Neuronal stem cell (in vitro differentiated cells): ENCODE results near the gene CACNG4.

Source experiments
- DNase-seq: peaks from one replicate; pipeline ENCODE4 v3.0.0-alpha.2; 2013; ENCODE audit warnings: low spot score
- H2AFZ ChIP-seq: one replicate; pipeline ENCODE4 v1.6.1; 2013; ENCODE audit warnings: mild to moderate bottlenecking, low read length, inconsistent platforms
- H2AK5ac ChIP-seq: 2 replicates; pipeline ENCODE4 v1.6.1; 2013; ENCODE audit warnings: low read depth, mild to moderate bottlenecking, inconsistent platforms, low read length, moderate library complexity, mixed read lengths
- H2BK120ac ChIP-seq: 2 replicates; pipeline ENCODE4 v1.6.1; 2013; ENCODE audit warnings: low read depth, mild to moderate bottlenecking, inconsistent platforms, low read length, moderate library complexity, mixed read lengths
- H2BK12ac ChIP-seq: one replicate; pipeline ENCODE4 v1.6.1; 2013; ENCODE audit warnings: low read length, inconsistent platforms
- H2BK15ac ChIP-seq: 2 replicates; pipeline ENCODE4 v1.6.1; 2013; ENCODE audit warnings: mild to moderate bottlenecking, low read length, inconsistent platforms, mixed read lengths
- H2BK5ac ChIP-seq: one replicate; pipeline ENCODE4 v1.6.1; 2013; ENCODE audit warnings: inconsistent platforms, mild to moderate bottlenecking, low read length, moderate library complexity
- H3K14ac ChIP-seq: one replicate; pipeline ENCODE4 v1.6.1; 2013; ENCODE audit warnings: low read length, inconsistent platforms
- H3K18ac ChIP-seq: 2 replicates; pipeline ENCODE4 v1.6.1; 2013; ENCODE audit warnings: low read length, inconsistent platforms
- H3K23ac ChIP-seq: 2 replicates; pipeline ENCODE4 v1.6.1; 2013; ENCODE audit warnings: low read depth, mild to moderate bottlenecking, mixed read lengths, low read length, inconsistent platforms; ENCODE audit not compliant: poor library complexity
- H3K27ac ChIP-seq: replicated peaks from 3 replicates; pipeline ENCODE4 v1.5.1; 2013; ENCODE audit warnings: low read length, inconsistent platforms
- H3K27me3 ChIP-seq, 3 experiments: 2 replicates each; pipeline ENCODE4 v1.6.1; 2013; ENCODE audit warnings: low read length in 3 of 3, mild to moderate bottlenecking in 2 of 3, inconsistent platforms in 1 of 3, low read depth in 1 of 3, mixed read lengths in 1 of 3, moderate library complexity in 1 of 3; ENCODE audit not compliant: control insufficient read depth in 3 of 3, insufficient read depth in 3 of 3
- H3K36me3 ChIP-seq, 2 donors: replicated peaks in 1 of 2; 2 replicates each; pipeline ENCODE4 v1.6.1; 2013; ENCODE audit warnings: low read length in 2 of 2; ENCODE audit not compliant: control insufficient read depth in 2 of 2, insufficient read depth in 2 of 2
- H3K4ac ChIP-seq: 2 replicates; pipeline ENCODE4 v1.6.1; 2013; ENCODE audit warnings: inconsistent platforms, mild to moderate bottlenecking, low read length, moderate library complexity
- H3K4me1 ChIP-seq, 2 donors: 1 replicate in 1 of 2; 2 replicates in 1 of 2; pipeline ENCODE4 v1.6.1; 2013; ENCODE audit warnings: low read length in 2 of 2, low read depth in 1 of 2; ENCODE audit not compliant: control insufficient read depth in 2 of 2, insufficient read depth in 1 of 2
- H3K4me2 ChIP-seq: one replicate; pipeline ENCODE4 v1.6.1; 2013; ENCODE audit warnings: mild to moderate bottlenecking, low read length, inconsistent platforms; ENCODE audit not compliant: insufficient read depth, poor library complexity, severe bottlenecking
- H3K4me3 ChIP-seq, 2 donors: 2 replicates each; pipeline ENCODE4 v1.5.1; 2013; ENCODE audit warnings: low read length in 2 of 2, mild to moderate bottlenecking in 2 of 2, inconsistent platforms in 1 of 2, moderate library complexity in 1 of 2
- H3K79me1 ChIP-seq: one replicate; pipeline ENCODE4 v1.6.1; 2013; ENCODE audit warnings: low read depth, mild to moderate bottlenecking, inconsistent platforms, low read length, moderate library complexity
- H3K9ac ChIP-seq: one replicate; pipeline ENCODE4 v1.6.1; 2013; ENCODE audit warnings: mild to moderate bottlenecking, low read depth, low read length, inconsistent platforms; ENCODE audit not compliant: poor library complexity
- H3K9me3 ChIP-seq, 2 donors: replicated peaks in 1 of 2; 2 replicates each; pipeline versions ENCODE3 to v1.6.1; 2013; ENCODE audit warnings: low read length in 2 of 2, mild to moderate bottlenecking in 2 of 2, inconsistent platforms in 1 of 2, low read depth in 1 of 2, mixed read lengths in 1 of 2, moderate library complexity in 1 of 2; ENCODE audit not compliant: control insufficient read depth in 2 of 2, insufficient read depth in 1 of 2
- H4K8ac ChIP-seq: one replicate; pipeline ENCODE4 v1.6.1; 2013; ENCODE audit warnings: low read depth, mild to moderate bottlenecking, inconsistent platforms, low read length, moderate library complexity
- H4K91ac ChIP-seq: one replicate; pipeline ENCODE4 v1.6.1; 2013; ENCODE audit warnings: low read length, low read depth, mild to moderate bottlenecking, inconsistent platforms; ENCODE audit not compliant: poor library complexity
- WGBS, 2 donors: extraction: QIAGEN DNeasy Blood & Tissue Kit; methylation state at CpG; one replicate each; pipeline ENCODE4 v1.1.7; 2013; ENCODE audit warnings: missing lambda C conversion rate in 2 of 2, mixed read lengths in 1 of 2; ENCODE audit not compliant: insufficient read length in 2 of 2, insufficient replicate concordance in 1 of 2; ENCODE audit errors: extremely low coverage in 2 of 2; 5-methylcytosine and 5-hydroxymethylcytosine counted together

CACNG4 gene

DNA sequence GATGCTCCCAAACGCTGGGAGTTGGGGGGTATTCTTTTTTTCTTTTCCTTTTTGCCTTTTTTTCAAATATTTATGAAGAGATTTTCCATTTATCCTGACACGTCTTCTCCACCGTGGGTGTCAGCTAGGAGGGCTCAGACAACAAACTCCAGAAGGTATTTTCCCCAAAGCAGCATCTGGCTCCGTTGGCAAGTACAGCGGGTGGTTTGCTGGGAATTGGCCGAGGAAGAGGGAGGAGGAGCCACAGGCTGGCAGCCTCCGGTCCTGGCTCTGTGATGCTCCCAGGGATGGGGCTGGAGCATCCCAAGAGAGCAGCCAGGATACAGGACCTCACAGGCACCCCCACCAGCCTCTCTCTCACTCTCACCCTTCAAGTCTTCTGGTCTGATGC is 10.9 kb upstream of the CACNG4 start:
- no peak overlapping the region for H3K4ac ChIP-seq
- H4K8ac ChIP-seq = no peak overlapping the region
- H3K18ac ChIP-seq = no peak overlapping the region
- H3K14ac ChIP-seq = no peak overlapping the region
- no peak overlapping the region for H3K27ac ChIP-seq
- no peaks in the 10 kb centered on the region for H3K36me3 ChIP-seq
- no peak overlapping the region for H3K23ac ChIP-seq
- no peak overlapping the region for H3K4me3 ChIP-seq
- no peak overlapping the region for H2BK15ac ChIP-seq
- DNase-seq = no peak
- H2BK12ac ChIP-seq = no peak overlapping the region
- H3K27me3 ChIP-seq = peaks cover 0 to 4% (median 0%) of the 10 kb centered on the region in 3 experiments
- H4K91ac ChIP-seq = no peak overlapping the region
- no peak overlapping the region for H2BK120ac ChIP-seq
- H3K4me2 ChIP-seq = no peak overlapping the region
- H3K4me1 ChIP-seq = peaks cover 19 to 23% of the 10 kb centered on the region in 2 donors
- H2BK5ac ChIP-seq = no peak overlapping the region
- no peak overlapping the region for H2AK5ac ChIP-seq
- peaks cover 0 to 7% of the 10 kb centered on the region in 2 donors for H3K9me3 ChIP-seq
- WGBS, 2 donors = no CpG with 5 or more reads among the region's 7 CpGs
- H3K9ac ChIP-seq = no peak overlapping the region
- H2AFZ ChIP-seq = no peak overlapping the region
- H3K79me1 ChIP-seq = no peaks in the 10 kb centered on the region

DNA sequence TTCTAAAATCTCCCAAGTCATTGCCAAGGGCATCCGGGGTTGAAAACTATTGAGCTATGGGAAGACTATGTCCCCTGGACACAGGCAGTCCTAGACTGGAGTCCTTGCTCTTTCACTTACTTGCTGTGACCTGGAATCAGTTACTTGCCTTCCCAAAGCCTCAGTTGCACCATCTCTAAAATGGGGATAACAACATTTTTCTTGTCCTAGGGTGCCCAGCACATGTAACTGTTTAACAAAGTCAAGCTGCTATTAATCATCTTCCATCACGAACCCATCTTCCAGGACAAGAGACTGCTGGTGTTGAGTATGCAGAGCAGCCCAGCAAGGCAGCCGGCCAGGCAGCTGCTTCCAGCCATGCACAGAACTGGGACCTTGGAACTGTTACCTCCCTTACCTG is 9.9 kb upstream of the CACNG4 start:
- Histone ChIP-seq H4K8ac (no peak overlapping the region), H2BK120ac (no peak overlapping the region), H2AFZ (no peak overlapping the region), H3K4me1 (peaks cover 17 to 23% of the 10 kb centered on the region in 2 donors), H3K18ac (no peak overlapping the region), H4K91ac (no peak overlapping the region), H3K9ac (no peak overlapping the region), H3K9me3 (peaks cover 0 to 3% of the 10 kb centered on the region in 2 donors), H2BK12ac (no peak overlapping the region), H3K4me2 (no peak overlapping the region), H3K4ac (no peak overlapping the region), H3K27ac (no peak overlapping the region), H3K14ac (no peak overlapping the region), H3K79me1 (no peaks in the 10 kb centered on the region), H2BK5ac (no peak overlapping the region), H3K23ac (no peak overlapping the region), H3K27me3 (peaks cover 0 to 4% (median 0%) of the 10 kb centered on the region in 3 experiments), H2AK5ac (no peak overlapping the region), H3K36me3 (no peaks in the 10 kb centered on the region), H3K4me3 (no peak overlapping the region), H2BK15ac (no peak overlapping the region)
- WGBS, 2 donors = no CpG with 5 or more reads among the region's 3 CpGs
- no peak for DNase-seq

DNA sequence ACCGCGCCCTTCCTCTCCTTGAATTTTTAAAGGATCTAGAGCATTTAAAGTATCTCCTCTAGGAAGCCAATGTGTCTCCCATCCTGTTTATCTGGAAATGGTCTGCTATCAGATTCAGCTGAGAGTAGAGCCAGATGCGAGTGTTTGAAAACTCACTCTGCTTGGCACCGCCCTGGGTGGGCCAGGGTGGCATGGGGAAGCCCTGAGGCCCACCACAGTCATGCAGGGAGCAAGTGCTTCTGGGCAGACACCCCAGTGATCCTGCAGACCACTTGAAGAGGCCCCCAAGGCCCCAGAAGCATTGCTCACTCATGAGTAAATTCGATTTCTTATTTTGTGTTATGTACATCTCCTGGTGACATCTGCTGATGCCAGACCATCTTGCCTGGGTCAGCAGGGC is 8.7 kb upstream of the CACNG4 start:
- H3K4ac ChIP-seq = no peak overlapping the region
- no peak overlapping the region for H2AK5ac ChIP-seq
- no peaks in the 10 kb centered on the region for H3K36me3 ChIP-seq
- no peaks in the 10 kb centered on the region for H3K79me1 ChIP-seq
- no peak overlapping the region for H2AFZ ChIP-seq
- H3K27me3 ChIP-seq = peaks cover 0 to 4% (median 2%) of the 10 kb centered on the region in 3 experiments
- WGBS, 2 donors = no CpG with 5 or more reads among the region's 5 CpGs
- H4K91ac ChIP-seq = no peak overlapping the region
- peaks cover 17 to 27% of the 10 kb centered on the region in 2 donors for H3K4me1 ChIP-seq
- no peak overlapping the region for H2BK15ac ChIP-seq
- no peak overlapping the region for H2BK12ac ChIP-seq
- H3K4me3 ChIP-seq = no peak overlapping the region
- H3K27ac ChIP-seq = no peak overlapping the region
- no peak overlapping the region for H2BK5ac ChIP-seq
- H3K18ac ChIP-seq = no peak overlapping the region
- H3K4me2 ChIP-seq = no peak overlapping the region
- no peak overlapping the region for H3K23ac ChIP-seq
- DNase-seq = no peak
- H3K14ac ChIP-seq = no peak overlapping the region
- no peak overlapping the region for H2BK120ac ChIP-seq
- no peak overlapping the region for H4K8ac ChIP-seq
- no peaks in the 10 kb centered on the region for H3K9me3 ChIP-seq
- H3K9ac ChIP-seq = no peak overlapping the region

GRCh38 chr17:66956941-66957340 is 7.6 kb upstream of the CACNG4 start:
- Histone ChIP-seq H3K79me1 (no peaks in the 10 kb centered on the region), H3K27me3 (peaks cover 0 to 4% (median 2%) of the 10 kb centered on the region in 3 experiments), H3K27ac (no peak overlapping the region), H2BK12ac (no peak overlapping the region), H3K14ac (no peak overlapping the region), H3K9ac (no peak overlapping the region), H3K9me3 (no peaks in the 10 kb centered on the region), H2AFZ (no peak overlapping the region), H2BK15ac (no peak overlapping the region), H4K8ac (no peak overlapping the region), H3K4me3 (no peak overlapping the region), H3K23ac (no peak overlapping the region), H2BK120ac (no peak overlapping the region), H2BK5ac (no peak overlapping the region), H3K4me1 (peaks cover 15 to 22% of the 10 kb centered on the region in 2 donors), H2AK5ac (no peak overlapping the region), H3K4me2 (no peak overlapping the region), H4K91ac (no peak overlapping the region), H3K36me3 (no peaks in the 10 kb centered on the region), H3K18ac (no peak overlapping the region), H3K4ac (no peak overlapping the region)
- WGBS, 2 donors = no CpG with 5 or more reads among the region's 6 CpGs
- no peak for DNase-seq
